Activated T-helper 1 cell treated with anti-CD3 and anti-CD28 coated beads, Interleukin-2, amount 50 U/mL, for 16 hours (primary cell): ENCODE measurements around the gene ATP2A3.

ENCODE experiments used
- DNase-seq, 2 donors: peaks; one replicate each; pipeline ENCODE4 v3.0.0-alpha.2; 2020; ENCODE audit warnings: low read depth in 1 of 2, low spot score in 1 of 2

ATP2A3 gene

GRCh38 chr17:3974138-3974687 lies 10.0 kb upstream of the ATP2A3 start:
- DNase-seq, result no peak

- no peak for DNase-seq
Observed at GRCh38 chr17:3973495-3974137, 9.4 kb upstream of the ATP2A3 start.

- no peak for DNase-seq
Observed at GRCh38 chr17:3972931-3973330, 8.7 kb upstream of the ATP2A3 start.

- no peak for DNase-seq
Observed at GRCh38 chr17:3972281-3972731, 8.1 kb upstream of the ATP2A3 start.

- no peak for DNase-seq
Observed at GRCh38 chr17:3970668-3971067, 6.4 kb upstream of the ATP2A3 start.

- no peak for DNase-seq
Observed at GRCh38 chr17:3969963-3970362, 5.7 kb upstream of the ATP2A3 start.

GRCh38 chr17:3968886-3969524 lies 4.8 kb upstream of the ATP2A3 start:
- no peak for DNase-seq

GRCh38 chr17:3968015-3968414 lies 3.8 kb upstream of the ATP2A3 start:
- DNase-seq, result no peak

GRCh38 chr17:3966720-3967363 lies 2.6 kb upstream of the ATP2A3 start:
- no peak for DNase-seq

- peak; percentile 34 to 35 for DNase-seq
Observed at GRCh38 chr17:3965118-3965800, 1.0 kb upstream of the ATP2A3 start.

GRCh38 chr17:3963237-3964201 lies 718 bp downstream of the ATP2A3 start:
- DNase-seq, result peak; percentile 42 to 48

- no peak for DNase-seq
Observed at GRCh38 chr17:3962965-3963236, 1.3 kb downstream of the ATP2A3 start.

GRCh38 chr17:3962217-3962964 lies 1.8 kb downstream of the ATP2A3 start:
- DNase-seq, result no peak

- no peak for DNase-seq
Observed at GRCh38 chr17:3961564-3962047, 2.6 kb downstream of the ATP2A3 start.

- no peak for DNase-seq
Observed at GRCh38 chr17:3960764-3961163, 3.5 kb downstream of the ATP2A3 start.

GRCh38 chr17:3959921-3960601 lies 4.2 kb downstream of the ATP2A3 start:
- DNase-seq, result no peak

- no peak for DNase-seq
Observed at GRCh38 chr17:3959295-3959899, 4.8 kb downstream of the ATP2A3 start.

GRCh38 chr17:3957735-3958599 lies 6.3 kb downstream of the ATP2A3 start:
- DNase-seq, result no peak
